Measurements from ENCODE around the gene RIN2.
A peak's percentile ranks its signal among the peaks of the same experiment; 100 is the strongest.

RIN2 gene

GRCh38 chr20:19780261-19780660, 22.2 kb downstream of the RIN2 start:
- no peak for TF ChIP-seq CTCF (IDR thresholded peaks at IDR 0.05; ENCODE audit: low read depth, low read length)
- no peak for DNase-seq (ENCODE audit: extremely low read depth, low read depth)

DNA sequence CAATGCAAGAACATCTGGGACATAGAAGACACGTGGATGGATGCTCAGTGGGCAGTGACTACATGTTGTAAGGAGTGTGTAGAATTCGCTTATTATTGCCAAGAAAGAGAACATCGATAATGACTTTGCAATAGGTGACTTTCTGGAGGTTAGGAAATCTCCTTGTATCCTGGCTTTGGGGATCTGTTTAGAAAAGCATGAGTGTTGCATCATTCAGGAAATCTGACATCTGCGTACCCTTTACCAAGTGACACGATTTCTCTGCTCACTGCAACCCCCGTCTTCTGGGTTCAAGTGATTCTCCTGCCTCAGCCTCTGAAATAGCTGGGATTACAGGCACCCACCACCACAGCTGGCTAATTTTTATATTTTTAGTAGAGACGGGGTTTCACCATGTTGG, 23.2 kb downstream of the RIN2 start:
- TF ChIP-seq CTCF (IDR thresholded peaks at IDR 0.05; ENCODE audit: low read depth, low read length) = no peak
- DNase-seq (ENCODE audit: extremely low read depth, low read depth) = no peak

- no peak for DNase-seq (ENCODE audit: extremely low read depth, low read depth)
- TF ChIP-seq CTCF (IDR thresholded peaks at IDR 0.05; ENCODE audit: low read depth, low read length) = no peak
These were observed 24.6 kb downstream of the RIN2 start for GRCh38 chr20:19782669-19783068.

DNA sequence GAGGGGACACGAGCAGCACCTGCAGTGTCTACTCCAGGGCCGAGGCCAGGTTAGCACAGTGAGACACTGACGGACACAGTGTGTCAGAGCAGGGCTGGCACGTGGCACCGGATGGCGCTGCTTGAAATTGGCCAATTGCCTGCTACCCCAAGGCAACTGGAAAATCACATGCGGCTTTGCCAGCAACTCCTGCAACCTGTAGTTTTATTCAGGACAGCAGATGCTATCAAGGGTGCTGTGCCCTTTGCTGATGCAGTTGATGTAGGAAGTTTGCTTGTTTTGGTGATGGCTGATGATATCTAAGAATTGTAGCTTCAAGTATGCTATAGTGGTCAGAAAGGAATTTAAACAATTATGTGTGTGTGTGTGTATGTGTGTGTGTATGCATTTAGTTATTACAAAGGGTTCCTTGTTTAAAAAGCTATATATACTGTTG, 25.9 kb downstream of the RIN2 start:
- no peak for TF ChIP-seq CTCF (IDR thresholded peaks at IDR 0.05; ENCODE audit: low read depth, low read length)
- no peak for DNase-seq (ENCODE audit: extremely low read depth, low read depth)

- DNase-seq (ENCODE audit: extremely low read depth, low read depth) = peak; percentile 72
- TF ChIP-seq CTCF (IDR thresholded peaks at IDR 0.05; ENCODE audit: low read depth, low read length) = peak; percentile 63
These were observed 26.6 kb downstream of the RIN2 start for GRCh38 chr20:19784511-19785172.

DNA sequence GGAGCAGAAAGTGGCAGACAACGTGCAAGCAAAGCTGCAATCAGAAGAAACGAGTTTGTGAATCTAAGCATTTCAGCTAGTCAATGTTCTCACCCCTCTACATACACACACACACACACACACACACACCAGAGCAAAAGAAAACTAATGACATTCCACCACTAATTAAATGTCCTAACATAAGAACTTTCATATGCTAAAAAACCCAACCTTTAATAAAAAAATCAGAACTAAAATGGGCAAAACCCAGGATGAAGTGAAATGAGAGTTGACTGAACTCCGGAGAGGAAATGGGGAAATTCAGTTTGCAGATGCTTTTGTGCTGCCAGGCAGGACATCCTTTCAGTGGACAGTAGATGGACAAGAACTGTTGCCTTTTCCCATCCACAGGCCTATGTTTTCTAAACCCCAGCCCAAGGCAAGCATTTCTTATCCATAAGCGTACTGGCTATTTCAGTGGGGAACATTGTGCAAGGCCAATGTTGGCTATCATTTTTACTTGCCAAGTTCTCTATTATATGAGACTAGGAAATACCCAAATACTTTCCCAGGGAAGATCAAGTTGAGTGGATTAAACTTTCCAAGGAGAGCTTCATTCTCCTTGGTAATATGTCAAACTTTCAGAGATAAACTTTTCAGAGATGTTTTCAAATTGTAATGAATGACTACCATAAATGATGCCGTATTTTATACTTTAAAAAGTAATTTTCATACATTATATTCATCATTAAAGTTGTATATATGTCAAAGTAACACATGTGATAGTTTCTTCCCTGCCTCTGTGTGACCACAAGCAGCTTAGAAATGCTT, 27.3 kb downstream of the RIN2 start:
- no peak for DNase-seq (ENCODE audit: extremely low read depth, low read depth)
- TF ChIP-seq CTCF (IDR thresholded peaks at IDR 0.05; ENCODE audit: low read depth, low read length) = no peak

DNA sequence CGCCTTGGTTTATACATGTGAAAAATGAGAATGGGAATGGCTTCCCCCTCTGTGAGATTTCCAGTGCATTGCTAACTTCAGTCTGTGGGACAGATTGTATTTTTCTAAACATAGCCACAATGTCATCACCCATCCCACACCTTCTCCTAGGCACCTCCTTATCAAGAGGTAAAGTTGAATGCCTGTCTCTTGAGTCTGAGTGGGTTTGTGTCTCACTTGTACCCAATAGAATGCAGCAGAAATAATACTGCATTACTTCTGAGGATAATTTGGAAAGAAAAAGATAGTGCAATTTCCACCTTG, 27.9 kb downstream of the RIN2 start:
- no peak for DNase-seq (ENCODE audit: extremely low read depth, low read depth)

More for the DNA sequence above, 27.9 kb downstream of the RIN2 start:
- TF ChIP-seq CTCF (IDR thresholded peaks at IDR 0.05; ENCODE audit: low read depth, low read length) = no peak
